Fibroblast of villous mesenchyme (primary cell): Measurements from ENCODE around the gene CDKN2B. TPM values are rescaled to one million over a fixed set of nuclear protein-coding genes. Genes with fewer than 3 reads are reported as not detected.

Source experiments
- DNase-seq: peaks from one replicate; pipeline ENCODE4 v3.0.0-alpha.2; 2010; ENCODE audit warnings: low read depth
- H3K4me3 ChIP-seq: 2 replicates; pipeline ENCODE4 v1.5.1; 2011; ENCODE audit warnings: low read depth, mild to moderate bottlenecking, low read length
- CTCF ChIP-seq: IDR thresholded peaks from 2 replicates; pipeline ENCODE4 v1.5.1; 2012; ENCODE audit warnings: low read depth, mild to moderate bottlenecking, low read length; ENCODE audit not compliant: insufficient read depth
- total RNA-seq: library from RNA; depleted of rRNA; stranded (reverse); fragments of >200 nt; gene quantifications from 2 replicates; pipeline ENCODE4 v1.2.3, GENCODE V29; 2012

CDKN2B gene
- total RNA-seq, 1 donor = 43.2 TPM

- no peak for TF ChIP-seq CTCF
- peak; percentile 31 for DNase-seq
- H3K4me3 ChIP-seq = peak overlapping the region; percentile 44
Measured at GRCh38 chr9:22005702-22006606, 3.2 kb downstream of the CDKN2B start.

- peak; percentile 6 for TF ChIP-seq CTCF
- H3K4me3 ChIP-seq = peak overlapping the region; percentile 44
- DNase-seq = no peak
Measured at GRCh38 chr9:22005021-22005701, 3.9 kb downstream of the CDKN2B start.

- no peak overlapping the region for H3K4me3 ChIP-seq
- TF ChIP-seq CTCF = no peak
- no peak for DNase-seq
Measured at GRCh38 chr9:22002038-22002437, 7.1 kb downstream of the CDKN2B start.

- no peak for DNase-seq
- no peak overlapping the region for H3K4me3 ChIP-seq
- TF ChIP-seq CTCF = no peak
Measured at GRCh38 chr9:21998026-21998425, 11.1 kb downstream of the CDKN2B start.

- no peak overlapping the region for H3K4me3 ChIP-seq
- TF ChIP-seq CTCF = no peak
- DNase-seq = no peak
Measured at GRCh38 chr9:21997480-21997879, 11.6 kb downstream of the CDKN2B start.

- DNase-seq = no peak
- H3K4me3 ChIP-seq = no peak overlapping the region
- no peak for TF ChIP-seq CTCF
Measured at GRCh38 chr9:21996858-21997257, 12.2 kb downstream of the CDKN2B start.
